ENCODE data around the gene LRRC23.
"Not testable (repeated sequence)": the region's sequence is repeated elsewhere in the genome, so short reads cannot be mapped to it uniquely, and the experiment has no call there.

Gene LRRC23

DNA sequence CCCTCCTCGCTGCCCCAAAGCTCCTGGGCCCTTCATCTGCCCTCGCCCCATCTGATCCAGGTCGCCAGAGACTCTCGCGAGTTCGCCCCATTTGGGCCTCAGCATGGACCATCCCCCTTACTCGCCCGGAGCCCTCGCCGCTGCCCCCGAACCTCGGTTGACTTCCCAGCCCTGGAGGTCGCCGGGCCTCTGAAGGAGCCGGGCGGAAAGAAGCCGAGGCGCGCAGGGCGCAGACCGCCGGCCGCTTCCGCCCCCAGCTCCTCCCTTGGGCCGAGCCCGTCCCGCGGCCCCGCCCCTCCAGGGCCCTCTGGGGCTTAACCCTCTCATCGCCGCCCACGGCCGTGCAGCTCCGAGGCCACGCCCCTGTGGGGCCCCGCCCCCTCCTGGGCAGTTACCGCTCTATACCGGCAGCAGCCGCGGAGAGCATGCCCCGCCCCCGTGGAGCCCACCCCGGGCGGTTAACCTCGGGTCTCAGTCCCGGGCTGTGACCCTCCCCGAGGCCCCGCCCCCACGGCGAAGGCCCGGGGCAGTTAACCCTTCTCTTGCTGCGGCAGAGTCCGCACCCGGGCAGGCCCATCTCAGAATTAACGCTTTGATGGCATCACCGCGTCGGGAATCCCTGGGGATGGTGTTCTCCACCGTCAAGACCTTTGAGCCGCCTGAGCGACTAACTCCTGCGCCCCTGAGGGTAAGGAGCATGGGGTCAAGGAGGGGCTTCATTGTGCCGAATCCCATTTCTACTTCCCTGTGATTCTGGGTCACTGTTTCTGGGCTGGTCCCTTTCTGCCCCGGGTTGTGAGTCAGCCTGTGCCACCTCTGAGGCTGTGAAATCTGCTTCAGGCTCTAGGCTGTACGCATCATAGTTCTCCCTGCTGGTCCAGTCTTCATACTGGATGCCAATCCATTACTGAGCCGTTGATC is 31.3 kb upstream of the LRRC23 start, which contains the start of gene SPSB2:
TSS of gene SPSB2 (minus strand) at position 210 of the 921 bp plus-strand sequence. CDS start 402 bp downstream, outside the sequence.
- DNase-seq: peak; percentile 46

DNA sequence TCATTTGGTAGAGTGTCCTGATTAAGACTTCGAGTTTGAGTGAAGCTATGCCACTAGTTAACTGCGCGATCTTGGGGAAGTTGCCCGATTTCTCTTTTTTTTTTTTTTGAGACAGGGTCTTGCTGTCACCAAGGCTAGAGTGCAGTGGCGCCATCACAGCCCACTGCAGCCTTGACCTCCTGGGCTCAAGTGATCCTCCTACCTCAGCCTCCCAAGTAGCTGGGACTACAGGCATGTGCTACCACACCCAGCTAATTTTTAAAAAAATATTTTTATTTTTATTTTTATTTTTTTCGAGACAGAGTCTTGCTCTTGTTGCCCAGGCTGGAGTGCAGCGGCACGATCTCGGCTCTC is 30.6 kb upstream of the LRRC23 start:
- not testable (repeated sequence) for DNase-seq

- DNase-seq: not testable (repeated sequence)
Observed at GRCh38 chr12:6879824-6880223, 24.8 kb upstream of the LRRC23 start.

GRCh38 chr12:6883252-6883651 is 21.4 kb upstream of the LRRC23 start:
- no peak for DNase-seq

DNA sequence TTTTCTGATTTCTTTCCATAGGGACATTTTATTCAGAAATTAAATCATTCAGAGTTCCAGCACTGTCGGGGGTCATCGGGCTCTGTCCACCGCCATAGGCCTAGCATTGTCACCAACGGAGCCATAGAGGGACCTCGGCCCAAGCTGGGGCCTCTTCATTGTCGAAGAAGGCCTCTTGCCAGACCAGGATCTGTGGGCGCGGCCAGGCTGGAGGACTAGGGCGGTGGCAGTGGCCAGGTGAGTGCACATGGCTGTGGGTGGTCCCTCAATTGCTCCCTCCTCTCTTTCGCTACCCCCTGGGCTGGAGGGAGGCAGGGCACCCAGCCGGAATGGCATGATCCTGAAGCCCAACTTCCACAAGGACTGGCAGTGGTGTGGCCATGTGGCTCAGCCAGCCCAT is 20.9 kb upstream of the LRRC23 start:
- DNase-seq: no peak

GRCh38 chr12:6884539-6884938 is 20.1 kb upstream of the LRRC23 start:
- no peak for DNase-seq

- not testable (repeated sequence) for DNase-seq
Observed at GRCh38 chr12:6886206-6886999, 18.2 kb upstream of the LRRC23 start.

DNA sequence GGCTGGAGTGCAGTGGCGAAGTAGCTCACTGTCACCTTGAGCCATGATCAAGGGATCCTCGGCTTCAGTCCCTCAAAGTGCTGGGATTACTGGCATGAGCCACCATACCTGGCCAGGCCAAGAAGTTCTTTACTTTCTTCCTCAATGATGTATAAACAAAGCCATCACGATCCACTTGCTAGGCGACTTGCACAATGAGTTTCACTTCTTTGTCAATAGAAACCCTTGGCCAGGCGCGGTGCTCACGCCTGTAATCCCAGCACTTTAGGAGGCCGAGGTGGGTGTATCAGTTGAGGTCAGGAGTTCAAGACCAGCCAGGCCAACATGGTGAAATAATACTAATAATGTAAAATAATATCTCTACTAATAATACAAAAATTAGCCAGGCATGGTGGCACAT is 17.2 kb upstream of the LRRC23 start:
- no peak for DNase-seq

DNA sequence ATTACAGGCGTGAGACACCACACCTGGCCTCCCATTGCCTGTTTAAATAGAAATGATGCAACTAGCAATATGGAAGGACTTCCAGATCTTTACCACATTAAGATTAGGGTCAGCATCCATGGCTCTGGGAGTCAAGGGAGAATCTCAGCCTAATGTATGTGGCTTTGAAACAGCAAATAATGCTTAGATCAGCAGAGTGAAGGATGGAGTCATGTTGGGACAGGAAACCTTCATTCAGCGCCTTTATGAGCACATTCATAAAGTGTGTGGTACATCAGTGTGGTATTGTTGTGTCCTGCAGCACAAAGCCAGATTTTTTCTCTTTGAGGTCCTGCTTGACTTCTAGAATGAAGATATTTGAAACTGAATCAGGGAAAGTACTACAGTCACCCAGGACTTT is 16.3 kb upstream of the LRRC23 start:
- no peak for DNase-seq

DNA sequence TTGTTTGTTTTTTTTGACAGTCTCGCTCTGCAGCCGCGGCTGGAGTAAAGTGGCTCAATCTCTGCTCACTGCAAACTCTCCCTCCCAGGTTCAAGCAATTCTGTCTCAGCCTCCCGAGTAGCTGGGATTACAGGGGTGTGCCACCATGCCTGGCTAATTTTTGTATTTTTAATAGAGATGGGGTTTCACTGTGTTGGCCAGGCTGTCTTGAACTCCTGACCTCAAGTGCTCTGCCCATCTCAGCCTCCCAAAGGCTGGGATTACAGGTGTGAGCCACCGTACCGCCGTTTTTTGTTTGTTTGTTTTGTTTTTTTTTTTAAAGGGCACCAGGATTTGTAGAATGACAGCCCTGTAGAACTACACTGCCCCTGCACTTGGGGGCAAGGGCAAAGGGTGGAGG is 15.8 kb upstream of the LRRC23 start:
- DNase-seq: not testable (repeated sequence)

- not testable (repeated sequence) for DNase-seq
Observed at GRCh38 chr12:6889775-6890573, 14.6 kb upstream of the LRRC23 start.

DNA sequence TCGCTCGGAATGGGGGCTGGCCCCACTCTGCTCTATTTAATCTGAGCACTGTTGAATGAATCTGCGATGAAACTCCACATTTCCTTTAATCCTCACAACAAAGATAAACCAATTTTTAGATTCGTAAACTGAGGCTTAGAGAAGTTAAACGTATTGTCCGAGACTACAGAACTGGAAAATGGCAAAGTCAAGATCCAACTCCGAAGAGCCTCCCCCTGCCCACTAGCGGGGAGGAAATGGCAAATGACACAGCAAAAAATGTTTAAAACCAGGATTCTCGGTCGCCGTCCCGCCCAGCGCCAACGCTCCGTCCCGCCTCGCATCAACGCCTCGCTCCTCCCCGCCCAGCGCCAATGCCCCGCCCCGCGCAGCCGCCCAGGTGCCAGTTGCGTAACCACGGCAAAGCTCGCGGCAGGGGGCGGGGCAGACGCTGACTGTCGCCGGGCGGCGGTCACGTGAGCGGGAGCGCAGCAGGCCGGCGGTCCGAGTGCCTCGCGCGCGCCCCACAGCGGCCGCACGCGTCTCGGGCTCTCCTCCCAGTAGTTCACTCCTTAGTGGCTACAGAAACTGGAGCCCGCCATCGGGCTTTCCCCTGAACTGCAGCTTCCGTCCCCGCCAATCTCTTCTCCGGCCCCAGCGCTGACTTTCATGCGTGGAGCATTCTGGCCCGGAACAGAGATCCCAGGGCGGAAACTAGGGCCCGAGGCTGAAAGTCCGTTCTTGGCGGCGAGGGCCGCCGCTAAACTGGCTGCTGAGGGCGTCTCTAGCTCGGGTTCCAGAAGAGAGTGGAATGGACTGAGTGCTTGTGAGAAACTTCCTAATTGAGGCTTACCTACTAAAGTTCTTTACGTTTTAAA is 13.6 kb upstream of the LRRC23 start:
- peak; percentile 65 for DNase-seq

- DNase-seq: no peak
Observed at GRCh38 chr12:6891646-6892001, 13.0 kb upstream of the LRRC23 start.

DNA sequence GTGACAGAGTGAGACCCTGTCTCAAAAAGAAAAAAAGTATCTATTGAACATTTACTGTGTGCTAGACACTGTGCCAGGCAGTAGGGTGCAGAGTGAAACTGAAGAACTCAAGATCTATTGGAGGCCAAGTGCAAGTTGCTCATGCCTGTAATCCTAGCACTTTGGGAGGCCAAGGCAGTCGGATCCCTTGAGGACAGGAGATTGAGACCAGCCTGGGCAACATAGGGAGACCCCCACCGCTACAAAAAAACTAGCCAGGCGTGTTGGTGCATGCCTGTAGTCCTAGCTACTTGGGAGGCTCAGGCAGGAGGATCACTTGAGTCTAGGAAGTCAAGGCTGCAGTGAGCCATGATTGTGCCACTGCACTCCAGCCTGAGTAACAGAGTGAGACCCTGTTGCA is 11.9 kb upstream of the LRRC23 start:
- DNase-seq: not testable (repeated sequence)

DNA sequence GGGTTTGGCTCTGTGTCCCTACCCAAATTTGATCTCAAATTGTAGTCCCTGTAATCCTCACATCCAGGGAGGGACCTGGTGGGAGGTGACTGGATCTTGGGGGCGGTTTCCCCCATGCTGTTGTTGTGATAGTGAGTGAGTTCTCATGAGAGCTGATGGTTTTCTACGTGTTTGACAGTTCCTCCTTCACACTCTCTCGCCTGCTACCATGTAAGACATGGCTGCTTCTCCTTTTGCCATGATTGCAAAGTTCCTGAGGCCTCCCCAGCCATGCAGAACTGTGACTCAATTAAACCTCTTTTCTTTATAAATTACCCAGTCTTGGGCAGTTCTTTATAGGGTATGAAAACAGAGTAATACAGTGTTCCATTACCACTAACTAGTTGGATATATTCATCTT is 10.3 kb upstream of the LRRC23 start:
- DNase-seq: no peak

DNA sequence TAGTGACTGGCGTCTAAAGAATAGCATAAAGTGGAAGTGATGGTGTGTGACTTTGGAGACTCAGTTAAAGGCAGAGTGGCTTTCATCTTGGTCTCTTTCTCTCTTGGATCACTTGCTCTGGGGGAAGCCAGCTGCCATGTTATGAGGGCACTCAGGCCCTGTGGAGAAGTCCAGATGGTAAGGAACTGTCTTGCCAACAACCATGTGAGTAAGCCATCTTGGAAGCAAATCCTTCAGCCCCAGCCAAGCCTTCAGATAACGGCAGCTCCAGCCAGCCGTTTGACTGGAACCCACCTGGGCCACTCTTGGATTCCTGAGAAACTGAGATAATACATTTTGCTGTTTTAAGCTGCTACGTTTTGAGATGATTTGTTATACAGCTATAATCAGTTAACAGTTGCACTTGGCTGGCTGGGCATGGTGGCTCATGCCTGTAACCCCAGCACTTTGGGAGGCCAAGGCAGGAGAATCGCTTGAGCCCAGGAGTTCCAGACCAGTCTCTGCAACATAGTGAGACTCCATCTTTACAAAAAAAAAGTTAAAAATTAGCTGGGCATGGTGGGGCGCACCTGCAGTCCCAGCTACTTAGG is 7.7 kb upstream of the LRRC23 start:
- DNase-seq: no peak

DNA sequence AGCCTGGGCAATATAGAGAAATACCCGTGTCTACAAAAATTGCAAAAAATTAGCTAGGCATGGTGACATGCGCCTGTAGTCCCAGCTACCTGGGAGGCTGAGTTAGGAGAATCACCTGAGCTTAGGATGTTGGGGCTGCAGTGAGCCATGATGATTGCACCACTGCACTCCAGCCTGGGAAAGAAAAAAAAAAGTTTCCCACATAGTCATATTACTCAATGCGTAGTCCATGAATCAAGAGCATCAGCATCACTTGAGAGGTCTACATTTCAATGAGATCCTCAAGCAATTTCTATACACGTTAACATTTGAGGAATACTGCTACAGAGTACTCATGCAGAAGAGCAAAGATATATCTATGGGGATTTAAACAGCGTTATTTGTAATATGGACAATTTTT is 5.2 kb upstream of the LRRC23 start:
- no peak for DNase-seq

- DNase-seq: no peak
Observed at GRCh38 chr12:6899837-6900519, 4.6 kb upstream of the LRRC23 start.

- DNase-seq: no peak
Observed at GRCh38 chr12:6902448-6902847, 2.2 kb upstream of the LRRC23 start.

DNA sequence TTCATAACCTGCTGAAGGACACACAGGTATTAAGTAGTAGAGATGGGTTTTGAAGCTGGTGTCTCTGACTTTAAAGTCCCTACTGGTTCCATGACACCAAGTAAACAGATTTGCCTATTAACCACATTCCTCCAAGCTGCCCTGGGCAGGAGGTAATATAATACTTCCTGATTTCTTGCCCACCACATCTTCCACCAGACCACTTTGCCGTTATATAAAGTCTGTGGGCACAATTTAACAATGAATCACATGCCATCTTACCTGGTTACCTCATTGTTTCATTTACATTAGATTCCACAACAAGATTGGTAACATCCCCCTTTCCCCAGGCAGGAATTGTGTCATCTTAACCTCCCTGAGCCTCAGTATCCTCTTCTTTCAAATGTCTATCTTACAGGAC is 900 bp upstream of the LRRC23 start:
- DNase-seq: no peak

GRCh38 chr12:6905414-6906040 is 905 bp downstream of the LRRC23 start:
- DNase-seq: no peak
